WTC11 (cell line): ENCODE results near the gene MND1. TPM values are rescaled to one million over a fixed set of nuclear protein-coding genes. Genes with fewer than 3 reads are reported as not detected.

ENCODE experiments used
- ATF2 ChIP-seq: sonication (generic); formaldehyde crosslinking; IDR thresholded peaks from 2 replicates; pipeline ENCODE4 v1.8.1; 2022; ENCODE audit warnings: low read depth, missing genetic modification reagents, borderline replicate concordance
- E2F4 ChIP-seq: sonication (generic); formaldehyde crosslinking; IDR thresholded peaks from 2 replicates; pipeline ENCODE4 v1.8.1; 2022; ENCODE audit warnings: low read depth, mild to moderate bottlenecking, moderate library complexity, missing genetic modification reagents, borderline replicate concordance
- FOXP1 ChIP-seq: sonication (generic); formaldehyde crosslinking; IDR thresholded peaks from 2 replicates; pipeline ENCODE4 v1.8.0; 2022; ENCODE audit warnings: missing genetic modification reagents, mild to moderate bottlenecking, moderate library complexity, borderline replicate concordance
- FOXP4 ChIP-seq: sonication (generic); formaldehyde crosslinking; IDR thresholded peaks from 2 replicates; pipeline ENCODE4 v1.8.0; 2022; ENCODE audit warnings: mild to moderate bottlenecking, missing genetic modification reagents
- JUN ChIP-seq: sonication (generic); formaldehyde crosslinking; IDR thresholded peaks from 2 replicates; pipeline ENCODE4 v1.8.0; 2023; ENCODE audit warnings: mild to moderate bottlenecking, missing genetic modification reagents
- MYBL2 ChIP-seq: sonication (generic); formaldehyde crosslinking; IDR thresholded peaks from 2 replicates; pipeline ENCODE4 v1.8.1; 2023; ENCODE audit warnings: mild to moderate bottlenecking, moderate library complexity, missing genetic modification reagents
- PRDM15 ChIP-seq: sonication (generic); formaldehyde crosslinking; IDR thresholded peaks from 2 replicates; pipeline ENCODE4 v1.8.0; 2022; ENCODE audit warnings: missing genetic modification reagents
- SMAD3 ChIP-seq: sonication (generic); formaldehyde crosslinking; IDR thresholded peaks from 2 replicates; pipeline ENCODE4 v1.8.0; 2022; ENCODE audit warnings: missing genetic modification reagents, mild to moderate bottlenecking, borderline replicate concordance
- SOX15 ChIP-seq: fragments of 250-450 bp; sonication (Bioruptor Pico); IDR thresholded peaks from 2 replicates; pipeline ENCODE4 v1.9.0; 2021; ENCODE audit warnings: mild to moderate bottlenecking
- SP1 ChIP-seq: sonication (generic); formaldehyde crosslinking; conservative IDR thresholded peaks from 2 replicates; pipeline ENCODE4 v1.8.1; 2022; ENCODE audit warnings: missing genetic modification reagents
- ZNF138 ChIP-seq: sonication (generic); formaldehyde crosslinking; conservative IDR thresholded peaks from 2 replicates; pipeline ENCODE4 v1.8.1; 2022; ENCODE audit warnings: mild to moderate bottlenecking, moderate library complexity, missing genetic modification reagents
- total RNA-seq: library from RNA; stranded (reverse); gene quantifications from 3 replicates; pipeline ENCODE4 v1.2.3, GENCODE V29; 2021
- TF ChIP-seq, protein P1 (sequence below): sonication (generic); formaldehyde crosslinking; IDR thresholded peaks from 2 replicates; pipeline ENCODE4 v1.8.1; 2023; ENCODE audit warnings: mild to moderate bottlenecking, missing genetic modification reagents
- TF ChIP-seq, protein P2 (sequence below): sonication (generic); formaldehyde crosslinking; IDR thresholded peaks from 2 replicates; pipeline ENCODE4 v1.8.1; 2022; ENCODE audit warnings: missing genetic modification reagents, borderline replicate concordance
- TF ChIP-seq, protein P3 (sequence below): sonication (generic); formaldehyde crosslinking; IDR thresholded peaks from 2 replicates; pipeline ENCODE4 v1.8.0; 2022; ENCODE audit warnings: mild to moderate bottlenecking, missing genetic modification reagents
- TF ChIP-seq, protein P4 (sequence below): fragments of 250-450 bp; sonication (Bioruptor Pico); IDR thresholded peaks from 2 replicates; pipeline ENCODE4 v2.1.2; 2022; ENCODE audit warnings: mild to moderate bottlenecking, moderate library complexity
- TF ChIP-seq, protein P5 (sequence below): sonication (generic); formaldehyde crosslinking; IDR thresholded peaks from 2 replicates; pipeline ENCODE4 v1.8.1; 2023; ENCODE audit warnings: mild to moderate bottlenecking, missing genetic modification reagents, moderate library complexity

The MND1 gene
- total RNA-seq, 1 experiment from 2014 or later: 36.0 TPM

DNA sequence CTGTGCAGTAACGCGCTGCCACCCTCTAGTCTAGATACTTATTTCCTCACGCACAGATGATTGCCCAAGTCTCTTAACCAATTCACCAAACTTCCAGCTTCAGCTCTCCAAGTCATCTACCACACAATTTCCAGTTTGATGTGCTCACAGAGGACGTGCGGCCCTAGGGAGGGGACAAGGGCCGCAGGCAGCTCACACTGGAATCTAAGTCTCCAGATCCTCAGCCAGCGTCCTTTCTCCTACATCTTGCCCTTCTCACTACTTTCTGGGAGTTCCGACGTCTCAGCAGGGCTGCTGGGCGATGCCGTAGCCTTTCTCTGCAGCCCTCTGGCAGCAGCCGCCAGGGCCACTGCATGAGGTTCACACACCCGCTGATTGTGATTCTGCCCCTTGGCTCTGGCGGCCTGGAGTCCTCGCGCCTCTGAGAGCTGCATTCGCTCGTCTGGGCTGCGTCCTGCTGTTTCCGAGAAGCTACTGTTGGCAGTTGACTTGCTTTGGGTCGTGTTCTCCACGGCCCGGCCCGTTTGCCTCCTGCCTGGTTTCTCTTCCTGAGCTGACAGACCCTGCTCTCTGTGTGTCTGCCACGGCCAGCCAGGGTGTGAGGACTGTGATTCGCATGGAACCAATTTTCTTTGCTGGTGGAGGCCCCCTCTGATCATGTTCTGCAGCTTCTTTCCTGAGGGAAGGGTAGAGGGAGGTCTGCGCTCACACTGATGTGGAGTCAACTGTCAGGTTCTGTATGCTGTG is 107.6 kb downstream of the MND1 start (continued):
- no peak for TF ChIP-seq PRDM15 (CRISPR knock-in tag)
- TF ChIP-seq, protein P1, sequence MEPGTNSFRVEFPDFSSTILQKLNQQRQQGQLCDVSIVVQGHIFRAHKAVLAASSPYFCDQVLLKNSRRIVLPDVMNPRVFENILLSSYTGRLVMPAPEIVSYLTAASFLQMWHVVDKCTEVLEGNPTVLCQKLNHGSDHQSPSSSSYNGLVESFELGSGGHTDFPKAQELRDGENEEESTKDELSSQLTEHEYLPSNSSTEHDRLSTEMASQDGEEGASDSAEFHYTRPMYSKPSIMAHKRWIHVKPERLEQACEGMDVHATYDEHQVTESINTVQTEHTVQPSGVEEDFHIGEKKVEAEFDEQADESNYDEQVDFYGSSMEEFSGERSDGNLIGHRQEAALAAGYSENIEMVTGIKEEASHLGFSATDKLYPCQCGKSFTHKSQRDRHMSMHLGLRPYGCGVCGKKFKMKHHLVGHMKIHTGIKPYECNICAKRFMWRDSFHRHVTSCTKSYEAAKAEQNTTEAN (CRISPR knock-in tag): no peak
- TF ChIP-seq, protein P2, sequence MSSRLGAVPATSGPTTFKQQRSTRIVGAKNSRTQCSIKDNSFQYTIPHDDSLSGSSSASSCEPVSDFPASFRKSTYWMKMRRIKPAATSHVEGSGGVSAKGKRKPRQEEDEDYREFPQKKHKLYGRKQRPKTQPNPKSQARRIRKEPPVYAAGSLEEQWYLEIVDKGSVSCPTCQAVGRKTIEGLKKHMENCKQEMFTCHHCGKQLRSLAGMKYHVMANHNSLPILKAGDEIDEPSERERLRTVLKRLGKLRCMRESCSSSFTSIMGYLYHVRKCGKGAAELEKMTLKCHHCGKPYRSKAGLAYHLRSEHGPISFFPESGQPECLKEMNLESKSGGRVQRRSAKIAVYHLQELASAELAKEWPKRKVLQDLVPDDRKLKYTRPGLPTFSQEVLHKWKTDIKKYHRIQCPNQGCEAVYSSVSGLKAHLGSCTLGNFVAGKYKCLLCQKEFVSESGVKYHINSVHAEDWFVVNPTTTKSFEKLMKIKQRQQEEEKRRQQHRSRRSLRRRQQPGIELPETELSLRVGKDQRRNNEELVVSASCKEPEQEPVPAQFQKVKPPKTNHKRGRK (CRISPR knock-in tag): no peak
- no peak for TF ChIP-seq JUN
- no peak for TF ChIP-seq ZNF138
- 0 out of 2 replicates have a peak, but pooled peaks have one; percentile 64 for TF ChIP-seq FOXP4
- TF ChIP-seq SMAD3 (CRISPR knock-in tag): no peak
- no peak for TF ChIP-seq ATF2 (CRISPR knock-in tag)
- no peak for TF ChIP-seq E2F4 (CRISPR knock-in tag)
- no peak for TF ChIP-seq SOX15 (CRISPR knock-in tag)
- TF ChIP-seq FOXP1 (CRISPR knock-in tag): peak; percentile 69; the same call in 1 of the 2 replicates
- TF ChIP-seq, protein P3, sequence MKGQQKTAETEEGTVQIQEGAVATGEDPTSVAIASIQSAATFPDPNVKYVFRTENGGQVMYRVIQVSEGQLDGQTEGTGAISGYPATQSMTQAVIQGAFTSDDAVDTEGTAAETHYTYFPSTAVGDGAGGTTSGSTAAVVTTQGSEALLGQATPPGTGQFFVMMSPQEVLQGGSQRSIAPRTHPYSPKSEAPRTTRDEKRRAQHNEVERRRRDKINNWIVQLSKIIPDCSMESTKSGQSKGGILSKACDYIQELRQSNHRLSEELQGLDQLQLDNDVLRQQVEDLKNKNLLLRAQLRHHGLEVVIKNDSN (CRISPR knock-in tag): no peak
- TF ChIP-seq, protein P4, sequence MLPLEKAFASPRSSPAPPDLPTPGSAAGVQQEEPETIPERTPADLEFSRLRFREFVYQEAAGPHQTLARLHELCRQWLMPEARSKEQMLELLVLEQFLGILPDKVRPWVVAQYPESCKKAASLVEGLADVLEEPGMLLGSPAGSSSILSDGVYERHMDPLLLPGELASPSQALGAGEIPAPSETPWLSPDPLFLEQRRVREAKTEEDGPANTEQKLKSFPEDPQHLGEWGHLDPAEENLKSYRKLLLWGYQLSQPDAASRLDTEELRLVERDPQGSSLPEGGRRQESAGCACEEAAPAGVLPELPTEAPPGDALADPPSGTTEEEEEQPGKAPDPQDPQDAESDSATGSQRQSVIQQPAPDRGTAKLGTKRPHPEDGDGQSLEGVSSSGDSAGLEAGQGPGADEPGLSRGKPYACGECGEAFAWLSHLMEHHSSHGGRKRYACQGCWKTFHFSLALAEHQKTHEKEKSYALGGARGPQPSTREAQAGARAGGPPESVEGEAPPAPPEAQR: no peak
- TF ChIP-seq MYBL2 (CRISPR knock-in tag): 0 out of 2 replicates have a peak, but pooled peaks have one; percentile 28
- TF ChIP-seq, protein P5, sequence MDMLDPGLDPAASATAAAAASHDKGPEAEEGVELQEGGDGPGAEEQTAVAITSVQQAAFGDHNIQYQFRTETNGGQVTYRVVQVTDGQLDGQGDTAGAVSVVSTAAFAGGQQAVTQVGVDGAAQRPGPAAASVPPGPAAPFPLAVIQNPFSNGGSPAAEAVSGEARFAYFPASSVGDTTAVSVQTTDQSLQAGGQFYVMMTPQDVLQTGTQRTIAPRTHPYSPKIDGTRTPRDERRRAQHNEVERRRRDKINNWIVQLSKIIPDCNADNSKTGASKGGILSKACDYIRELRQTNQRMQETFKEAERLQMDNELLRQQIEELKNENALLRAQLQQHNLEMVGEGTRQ (CRISPR knock-in tag): no peak
- TF ChIP-seq SP1: 0 out of 2 replicates have a peak, but pooled peaks have one; percentile 25
